ENCODE measurements around the gene PLEKHA7. TPM values are rescaled to one million over a fixed set of nuclear protein-coding genes. Genes with fewer than 3 reads are reported as not detected.
"Not testable (repeated sequence)": the region's sequence is repeated elsewhere in the genome, so short reads cannot be mapped to it uniquely, and the experiment has no call there.

Gene PLEKHA7
- total RNA-seq, 6 experiments from 2014 or later, result 12.7 to 26.7 (median 21.5) TPM

- intact Hi-C loops (cut with DNase I), result no loop called here
- Histone ChIP-seq H3K4me1 (no peaks in the 10 kb centered on the region), H3K27ac (no peak overlapping the region), H3K36me3 (no peaks in the 10 kb centered on the region), H3K27me3 (no peaks in the 10 kb centered on the region), H3K9me3 (no peaks in the 10 kb centered on the region), H3K4me3 (no peak overlapping the region)
- TF ChIP-seq POLR2A (IDR thresholded peaks at IDR 0.05), result no peak
- no peak for TF ChIP-seq CTCF (IDR thresholded peaks at IDR 0.05)
- WGBS (ENCODE audit: insufficient coverage, low coverage, low lambda C conversion rate, missing lambda C conversion rate), result 86% methylated on average over 4 of the region's 4 CpGs
- no peak for DNase-seq
- ATAC-seq, result no peak
Measured at GRCh38 chr11:16911658-16912057, 102.6 kb downstream of the PLEKHA7 start.

GRCh38 chr11:16911186-16911585 lies 103.0 kb downstream of the PLEKHA7 start:
- intact Hi-C loops (cut with DNase I), result no loop called here
- Histone ChIP-seq H3K9me3 (no peaks in the 10 kb centered on the region), H3K36me3 (no peaks in the 10 kb centered on the region), H3K27me3 (no peaks in the 10 kb centered on the region), H3K4me1 (no peaks in the 10 kb centered on the region), H3K4me3 (no peak overlapping the region), H3K27ac (no peak overlapping the region)
- 85% methylated on average over 4 of the region's 4 CpGs for WGBS (ENCODE audit: insufficient coverage, low coverage, low lambda C conversion rate, missing lambda C conversion rate)
- TF ChIP-seq CTCF (IDR thresholded peaks at IDR 0.05) (no peak), POLR2A (IDR thresholded peaks at IDR 0.05) (no peak)
- ATAC-seq (no peak), DNase-seq (no peak)

GRCh38 chr11:16909359-16910035 lies 104.7 kb downstream of the PLEKHA7 start:
- H3K27ac ChIP-seq, result no peak overlapping the region
- no peaks in the 10 kb centered on the region for H3K27me3 ChIP-seq
- WGBS (ENCODE audit: insufficient coverage, low coverage, low lambda C conversion rate, missing lambda C conversion rate), result 86% methylated on average over 3 of the region's 3 CpGs
- H3K9me3 ChIP-seq, result no peaks in the 10 kb centered on the region
- no peaks in the 10 kb centered on the region for H3K4me1 ChIP-seq
- DNase-seq (no peak), ATAC-seq (peak in 1 of 4 donors; percentile 36)
- H3K4me3 ChIP-seq, result no peak overlapping the region
- TF ChIP-seq POLR2A (IDR thresholded peaks at IDR 0.05), result no peak
- no peak for TF ChIP-seq CTCF (IDR thresholded peaks at IDR 0.05)
- H3K36me3 ChIP-seq, result no peaks in the 10 kb centered on the region
- intact Hi-C loops (cut with DNase I), result no loop called here

- Histone ChIP-seq H3K36me3 (no peaks in the 10 kb centered on the region), H3K27me3 (no peaks in the 10 kb centered on the region), H3K4me3 (no peak overlapping the region), H3K4me1 (no peaks in the 10 kb centered on the region), H3K9me3 (no peaks in the 10 kb centered on the region), H3K27ac (no peak overlapping the region)
- DNase-seq, result no peak
- intact Hi-C loops (cut with DNase I), result no loop called here
- no peak for ATAC-seq
- no peak for TF ChIP-seq CTCF (IDR thresholded peaks at IDR 0.05)
- no peak for TF ChIP-seq POLR2A (IDR thresholded peaks at IDR 0.05)
- 100% methylated on average over 1 of the region's 1 CpG for WGBS (ENCODE audit: insufficient coverage, low coverage, low lambda C conversion rate, missing lambda C conversion rate)
Measured at GRCh38 chr11:16905375-16905774, 108.8 kb downstream of the PLEKHA7 start.

GRCh38 chr11:16904761-16905160 lies 109.5 kb downstream of the PLEKHA7 start:
- ATAC-seq, result not testable (repeated sequence)
- WGBS (ENCODE audit: insufficient coverage, low coverage, low lambda C conversion rate, missing lambda C conversion rate), result 77% methylated on average over 2 of the region's 2 CpGs

More at GRCh38 chr11:16904761-16905160, 109.5 kb downstream of the PLEKHA7 start:
- H3K36me3 ChIP-seq; H3K4me3 ChIP-seq; H3K27me3 ChIP-seq; H3K9me3 ChIP-seq; intact Hi-C loops (cut with DNase I); H3K27ac ChIP-seq; DNase-seq; H3K4me1 ChIP-seq: not testable (repeated sequence)

All from right lobe of liver (tissue), 6 donors.